Measurements from ENCODE around the gene FKBP14.

FKBP14 gene

GRCh38 chr7:30026229-30027064 is at the start of gene FKBP14:
TSS of gene FKBP14 (minus strand) at chr7:30026702. CDS start at chr7:30026508, 194 bp downstream.
- FAIRE-seq: peak; percentile 97

- FAIRE-seq: peak; percentile 78
Measured at GRCh38 chr7:30074422-30075030, 48.0 kb upstream of the FKBP14 start.

- FAIRE-seq: no peak
Measured at GRCh38 chr7:30072735-30073134, 46.2 kb upstream of the FKBP14 start.

- no peak for FAIRE-seq
Measured at GRCh38 chr7:30070052-30070451, 43.5 kb upstream of the FKBP14 start.

- FAIRE-seq: no peak
Measured at GRCh38 chr7:30069096-30069867, 42.8 kb upstream of the FKBP14 start.

GRCh38 chr7:30068117-30068516 is 41.6 kb upstream of the FKBP14 start:
- no peak for FAIRE-seq

GRCh38 chr7:30066687-30067086 is 40.2 kb upstream of the FKBP14 start:
- no peak for FAIRE-seq

GRCh38 chr7:30065746-30066145 is 39.2 kb upstream of the FKBP14 start:
- FAIRE-seq: no peak

GRCh38 chr7:30062587-30062986 is 36.1 kb upstream of the FKBP14 start:
- FAIRE-seq: peak; percentile 92

GRCh38 chr7:30061786-30062185 is 35.3 kb upstream of the FKBP14 start:
- peak; percentile 63 for FAIRE-seq

- no peak for FAIRE-seq
Measured at GRCh38 chr7:30057741-30058140, 31.2 kb upstream of the FKBP14 start.

- no peak for FAIRE-seq
Measured at GRCh38 chr7:30053068-30053467, 26.6 kb upstream of the FKBP14 start.

GRCh38 chr7:30049173-30049572 is 22.7 kb upstream of the FKBP14 start:
- no peak for FAIRE-seq

GRCh38 chr7:30048582-30048981 is 22.1 kb upstream of the FKBP14 start:
- FAIRE-seq: no peak

GRCh38 chr7:30047124-30047523 is 20.6 kb upstream of the FKBP14 start:
- FAIRE-seq: no peak

- FAIRE-seq: no peak
Measured at GRCh38 chr7:30046127-30046770, 19.7 kb upstream of the FKBP14 start.

- FAIRE-seq: no peak
Measured at GRCh38 chr7:30041526-30042269, 15.2 kb upstream of the FKBP14 start.

GRCh38 chr7:30040938-30041337 is 14.4 kb upstream of the FKBP14 start:
- FAIRE-seq: no peak

GRCh38 chr7:30038196-30038980 is 11.9 kb upstream of the FKBP14 start:
- no peak for FAIRE-seq

GRCh38 chr7:30036220-30036619 is 9.7 kb upstream of the FKBP14 start:
- no peak for FAIRE-seq

GRCh38 chr7:30034501-30034900 is 8.0 kb upstream of the FKBP14 start:
- FAIRE-seq: no peak

Measured in A204.1 (cell line).